Measurements from ENCODE around the gene PCNX1.

Gene PCNX1

GRCh38 chr14:70924521-70924920 lies 17.3 kb downstream of the PCNX1 start:
- Histone ChIP-seq H4K20me1 (ENCODE audit: control insufficient read depth, insufficient read depth, low read depth, low read length) (no peaks in the 10 kb centered on the region), H3K36me3 (ENCODE audit: control insufficient read depth, low read length) (no peaks in the 10 kb centered on the region), H3K27ac (ENCODE audit: low read depth, low read length) (no peak overlapping the region), H3F3A (ENCODE audit: control insufficient read depth, insufficient read depth) (no peaks in the 10 kb centered on the region), H3K79me2 (ENCODE audit: control insufficient read depth, low read length) (peaks cover 78% of the 10 kb centered on the region), H3K9me3 (ENCODE audit: control insufficient read depth, insufficient read depth, low read length) (no peaks in the 10 kb centered on the region), H3K4me1 (ENCODE audit: control insufficient read depth, low read length) (peaks cover 5% of the 10 kb centered on the region; the same call in 1 of the 2 replicates), H3K27me3 (ENCODE audit: control insufficient read depth, low read length) (no peaks in the 10 kb centered on the region), H3K4me2 (ENCODE audit: low read length) (no peak overlapping the region), H3K9me2 (replicated peaks; ENCODE audit: control insufficient read depth, low read length) (no peaks in the 10 kb centered on the region), H3K4me3 (ENCODE audit: low read length) (no peak overlapping the region)
- TF ChIP-seq EZH2phosphoT487 (IDR thresholded peaks at IDR 0.05; ENCODE audit: borderline replicate concordance, low read length) (no peak), CTCF (IDR thresholded peaks at IDR 0.05; ENCODE audit: low read depth, low read length, poor library complexity, severe bottlenecking) (no peak)

GRCh38 chr14:70926235-70926830 lies 19.1 kb downstream of the PCNX1 start:
- no peaks in the 10 kb centered on the region for H4K20me1 ChIP-seq (ENCODE audit: control insufficient read depth, insufficient read depth, low read depth, low read length)
- no peak overlapping the region for H3K4me3 ChIP-seq (ENCODE audit: low read length)
- H3K9me3 ChIP-seq (ENCODE audit: control insufficient read depth, insufficient read depth, low read length), result no peaks in the 10 kb centered on the region
- peaks cover 69% of the 10 kb centered on the region for H3K79me2 ChIP-seq (ENCODE audit: control insufficient read depth, low read length)
- no peak overlapping the region for H3K4me2 ChIP-seq (ENCODE audit: low read length)
- no peaks in the 10 kb centered on the region for H3K9me2 ChIP-seq (replicated peaks; ENCODE audit: control insufficient read depth, low read length)
- H3K27ac ChIP-seq (ENCODE audit: low read depth, low read length), result no peak overlapping the region
- H3F3A ChIP-seq (ENCODE audit: control insufficient read depth, insufficient read depth), result no peaks in the 10 kb centered on the region
- TF ChIP-seq EZH2phosphoT487 (IDR thresholded peaks at IDR 0.05; ENCODE audit: borderline replicate concordance, low read length) (no peak), CTCF (IDR thresholded peaks at IDR 0.05; ENCODE audit: low read depth, low read length, poor library complexity, severe bottlenecking) (no peak)
- no peaks in the 10 kb centered on the region for H3K36me3 ChIP-seq (ENCODE audit: control insufficient read depth, low read length)
- H3K4me1 ChIP-seq (ENCODE audit: control insufficient read depth, low read length), result no peaks in the 10 kb centered on the region
- H3K27me3 ChIP-seq (ENCODE audit: control insufficient read depth, low read length), result no peaks in the 10 kb centered on the region

GRCh38 chr14:70931008-70931407 lies 23.7 kb downstream of the PCNX1 start:
- no peak overlapping the region for H3K4me2 ChIP-seq (ENCODE audit: low read length)
- H3K4me1 ChIP-seq (ENCODE audit: control insufficient read depth, low read length), result no peaks in the 10 kb centered on the region
- no peaks in the 10 kb centered on the region for H3K27me3 ChIP-seq (ENCODE audit: control insufficient read depth, low read length)
- H3K9me3 ChIP-seq (ENCODE audit: control insufficient read depth, insufficient read depth, low read length), result no peaks in the 10 kb centered on the region
- no peaks in the 10 kb centered on the region for H3F3A ChIP-seq (ENCODE audit: control insufficient read depth, insufficient read depth)
- H3K27ac ChIP-seq (ENCODE audit: low read depth, low read length), result no peak overlapping the region
- H3K4me3 ChIP-seq (ENCODE audit: low read length), result no peak overlapping the region
- no peaks in the 10 kb centered on the region for H3K9me2 ChIP-seq (replicated peaks; ENCODE audit: control insufficient read depth, low read length)
- H4K20me1 ChIP-seq (ENCODE audit: control insufficient read depth, insufficient read depth, low read depth, low read length), result no peaks in the 10 kb centered on the region
- H3K79me2 ChIP-seq (ENCODE audit: control insufficient read depth, low read length), result peaks cover 69% of the 10 kb centered on the region
- no peak for TF ChIP-seq CTCF (IDR thresholded peaks at IDR 0.05; ENCODE audit: low read depth, low read length, poor library complexity, severe bottlenecking)
- no peak for TF ChIP-seq EZH2phosphoT487 (IDR thresholded peaks at IDR 0.05; ENCODE audit: borderline replicate concordance, low read length)
- no peaks in the 10 kb centered on the region for H3K36me3 ChIP-seq (ENCODE audit: control insufficient read depth, low read length)

Measured in DOHH2 (cell line).